NB4 (cell line): Measurements from ENCODE around the gene ACO1.

ENCODE experiments used
- DNase-seq: peaks from one replicate; pipeline ENCODE4 v3.0.0; 2010; ENCODE audit warnings: low read depth
- H3K4me3 ChIP-seq: one replicate; pipeline ENCODE4 v1.5.1; 2011; ENCODE audit warnings: mild to moderate bottlenecking, low read depth, low read length, moderate library complexity
- CTCF ChIP-seq: IDR thresholded peaks from one replicate; pipeline ENCODE4 v1.5.1; 2012; ENCODE audit warnings: low read depth, low read length
- MAX ChIP-seq: IDR thresholded peaks from 2 replicates; pipeline ENCODE4 v1.6.1; 2011; ENCODE audit warnings: low read depth, low read length
- MYC ChIP-seq: IDR thresholded peaks from 2 replicates; pipeline ENCODE4 v1.6.1; 2011; ENCODE audit warnings: low read depth, low read length
- POLR2A ChIP-seq: IDR thresholded peaks from 2 replicates; pipeline ENCODE4 v1.6.1; 2011; ENCODE audit warnings: mild to moderate bottlenecking; ENCODE audit not compliant: insufficient read length; ENCODE audit errors: extremely low read depth

The ACO1 gene

GRCh38 chr9:32359452-32359851, 25.0 kb upstream of the ACO1 start:
- H3K4me3 ChIP-seq: no peak overlapping the region
- no peak for DNase-seq
- TF ChIP-seq MAX: no peak
- no peak for TF ChIP-seq CTCF
- TF ChIP-seq MYC: no peak
- no peak for TF ChIP-seq POLR2A

GRCh38 chr9:32360983-32361673, 23.3 kb upstream of the ACO1 start:
- no peak overlapping the region for H3K4me3 ChIP-seq
- no peak for TF ChIP-seq MAX
- no peak for TF ChIP-seq CTCF
- TF ChIP-seq POLR2A: no peak
- TF ChIP-seq MYC: no peak
- no peak for DNase-seq

GRCh38 chr9:32371279-32371678, 13.2 kb upstream of the ACO1 start:
- no peak overlapping the region for H3K4me3 ChIP-seq

GRCh38 chr9:32371679-32372078, 12.8 kb upstream of the ACO1 start:
- no peak overlapping the region for H3K4me3 ChIP-seq
- TF ChIP-seq CTCF (no peak), POLR2A (no peak), MYC (no peak), MAX (no peak)
- no peak for DNase-seq

More at GRCh38 chr9:32371279-32371678, 13.2 kb upstream of the ACO1 start:
- TF ChIP-seq CTCF (no peak), MAX (no peak), MYC (no peak), POLR2A (no peak)
- DNase-seq: no peak

GRCh38 chr9:32376285-32376684, 8.2 kb upstream of the ACO1 start:
- no peak overlapping the region for H3K4me3 ChIP-seq
- DNase-seq: no peak
- no peak for TF ChIP-seq MYC
- no peak for TF ChIP-seq CTCF
- no peak for TF ChIP-seq POLR2A
- no peak for TF ChIP-seq MAX
